GM12874 (cell line): ENCODE results near the gene CDK5RAP1.

Experiments used
- CTCF ChIP-seq: IDR thresholded peaks from 2 replicates; pipeline ENCODE4 v1.5.1; 2011; ENCODE audit warnings: low read depth, mild to moderate bottlenecking, control low read depth, low read length, moderate library complexity; ENCODE audit not compliant: insufficient read depth

Gene CDK5RAP1

GRCh38 chr20:33411242-33411641 is 9.9 kb upstream of the CDK5RAP1 start:
- TF ChIP-seq CTCF, result no peak

GRCh38 chr20:33410081-33410742 is 8.9 kb upstream of the CDK5RAP1 start:
- TF ChIP-seq CTCF, result no peak

- no peak for TF ChIP-seq CTCF
Measured at GRCh38 chr20:33408716-33409654, 7.7 kb upstream of the CDK5RAP1 start.

GRCh38 chr20:33408313-33408712 is 7.0 kb upstream of the CDK5RAP1 start:
- TF ChIP-seq CTCF, result no peak

- no peak for TF ChIP-seq CTCF
Measured at GRCh38 chr20:33407796-33408195, 6.5 kb upstream of the CDK5RAP1 start.

- TF ChIP-seq CTCF, result no peak
Measured at GRCh38 chr20:33407251-33407650, 5.9 kb upstream of the CDK5RAP1 start.

GRCh38 chr20:33404281-33404680 is 3.0 kb upstream of the CDK5RAP1 start:
- no peak for TF ChIP-seq CTCF
